ENCODE results near the gene KLHL18. TPM values are rescaled to one million over a fixed set of nuclear protein-coding genes. Genes with fewer than 3 reads are reported as not detected.

Gene KLHL18
- total RNA-seq, 2 experiments from 2014 or later, result 42.2 to 48.6 TPM

DNA sequence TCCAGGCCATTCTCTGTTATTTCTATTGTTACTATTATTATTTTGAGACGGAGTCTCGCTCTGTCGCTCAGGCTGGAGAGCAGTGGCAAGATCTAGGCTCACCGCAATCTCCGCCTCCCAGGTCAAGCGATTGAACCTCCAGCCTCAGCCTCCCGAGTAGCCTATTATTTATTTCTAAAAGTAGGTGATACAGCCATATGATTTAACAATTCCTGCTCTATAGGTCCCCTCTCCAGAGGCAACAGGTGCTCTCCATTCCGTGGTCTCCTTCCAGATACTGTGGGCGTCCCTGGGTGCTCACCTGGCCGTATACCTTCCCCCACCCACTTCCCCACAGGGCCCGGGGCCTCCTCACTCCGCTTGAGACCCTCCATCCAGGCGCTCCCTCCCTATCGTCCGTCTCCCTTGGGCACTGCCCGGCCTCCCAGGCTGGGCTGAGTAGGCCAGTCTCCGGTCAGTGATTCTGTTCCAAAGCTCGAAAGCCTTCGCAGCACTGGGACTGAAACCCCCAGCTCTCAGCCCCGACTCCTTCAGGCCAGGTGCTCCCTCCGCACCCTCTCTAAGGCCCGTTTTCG, 97.4 kb downstream of the KLHL18 start:
- H3K9me3 Mint-ChIP-seq, result no peaks in the 10 kb centered on the region
- H3K27me3 Mint-ChIP-seq, result no peaks in the 10 kb centered on the region
- peaks cover 26% of the 10 kb centered on the region for H3K4me1 Mint-ChIP-seq
- peak overlapping the region; percentile 99 for H3K27ac Mint-ChIP-seq
- DNase-seq, result no peak
- H3K4me3 Mint-ChIP-seq, result peak overlapping the region; percentile 99
- H3K36me3 Mint-ChIP-seq, result peaks cover 8% of the 10 kb centered on the region

- H3K36me3 Mint-ChIP-seq, result peaks cover 10% of the 10 kb centered on the region
- peaks cover 29% of the 10 kb centered on the region for H3K4me1 Mint-ChIP-seq
- no peaks in the 10 kb centered on the region for H3K9me3 Mint-ChIP-seq
- H3K4me3 Mint-ChIP-seq, result peak within 1 kb of the TSS; percentile 99
- no peaks in the 10 kb centered on the region for H3K27me3 Mint-ChIP-seq
- peak; percentile 98 for DNase-seq
- H3K27ac Mint-ChIP-seq, result peak within 1 kb of the TSS; percentile 99
These were observed 98.0 kb downstream of the KLHL18 start, which contains the start of gene PTPN23 for GRCh38 chr3:47380601-47381316. Gene PTPN23 (plus strand): TSS chr3:47381021. CDS start chr3:47381097, 76 bp downstream.

- H3K27me3 Mint-ChIP-seq, result no peaks in the 10 kb centered on the region
- H3K27ac Mint-ChIP-seq, result peak overlapping the region; percentile 99
- peak overlapping the region; percentile 99 for H3K4me3 Mint-ChIP-seq
- H3K9me3 Mint-ChIP-seq, result no peaks in the 10 kb centered on the region
- peaks cover 33% of the 10 kb centered on the region for H3K4me1 Mint-ChIP-seq
- H3K36me3 Mint-ChIP-seq, result peaks cover 11% of the 10 kb centered on the region
- DNase-seq, result peak; percentile 91
These were observed 98.8 kb downstream of the KLHL18 start for GRCh38 chr3:47381317-47382157.

DNA sequence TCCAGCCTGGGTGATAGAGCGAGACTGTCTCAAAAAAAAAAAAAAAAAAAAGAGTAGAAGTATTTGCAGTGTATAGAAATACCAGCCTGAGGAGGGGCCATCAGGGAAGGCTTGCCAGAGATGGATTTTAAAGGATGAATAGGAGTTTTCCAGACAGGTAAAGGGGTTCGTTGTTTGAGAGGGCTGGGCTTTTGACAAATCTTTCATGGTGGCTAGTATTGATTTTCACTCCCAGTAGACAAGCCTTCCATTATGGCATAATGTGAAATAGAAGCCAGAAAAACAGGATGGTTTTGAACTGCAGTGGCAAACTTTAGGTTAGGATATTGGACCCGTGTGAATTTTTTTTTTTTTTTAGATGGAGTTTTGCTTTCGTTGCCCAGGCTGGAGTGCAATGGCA, 101.7 kb downstream of the KLHL18 start:
- no peak overlapping the region for H3K4me3 Mint-ChIP-seq
- H3K9me3 Mint-ChIP-seq, result no peaks in the 10 kb centered on the region
- H3K27ac Mint-ChIP-seq, result no peak overlapping the region
- H3K27me3 Mint-ChIP-seq, result no peaks in the 10 kb centered on the region
- H3K4me1 Mint-ChIP-seq, result peaks cover 37% of the 10 kb centered on the region
- H3K36me3 Mint-ChIP-seq, result peaks cover 23% of the 10 kb centered on the region
- no peak for DNase-seq

DNA sequence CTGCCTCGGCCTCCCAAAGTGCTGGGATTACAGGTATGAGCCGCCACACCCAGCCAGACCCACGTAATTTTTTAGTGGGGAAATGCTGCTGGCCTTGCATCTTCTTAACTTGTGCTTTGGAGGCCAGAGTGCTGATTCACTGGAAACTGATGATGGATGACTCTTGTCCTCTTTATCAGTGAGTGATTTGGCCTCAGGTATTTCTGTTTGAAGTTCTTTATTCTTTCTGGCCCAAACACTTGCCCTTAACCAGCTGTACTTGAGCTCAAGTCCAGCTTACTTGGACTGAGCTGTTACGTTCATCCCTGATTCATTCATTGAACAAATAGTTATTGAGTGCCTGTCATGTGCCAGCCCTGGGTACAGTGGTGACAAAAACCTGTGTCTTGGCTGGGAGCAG, 102.3 kb downstream of the KLHL18 start:
- H3K4me1 Mint-ChIP-seq, result peaks cover 31% of the 10 kb centered on the region
- H3K27me3 Mint-ChIP-seq, result no peaks in the 10 kb centered on the region
- DNase-seq, result no peak
- H3K27ac Mint-ChIP-seq, result no peak overlapping the region
- no peak overlapping the region for H3K4me3 Mint-ChIP-seq
- H3K9me3 Mint-ChIP-seq, result no peaks in the 10 kb centered on the region
- peaks cover 20% of the 10 kb centered on the region for H3K36me3 Mint-ChIP-seq

- Mint-ChIP-seq H3K27me3 (no peaks in the 10 kb centered on the region), H3K36me3 (peaks cover 19% of the 10 kb centered on the region), H3K4me3 (no peak overlapping the region), H3K9me3 (no peaks in the 10 kb centered on the region), H3K27ac (no peak overlapping the region), H3K4me1 (peaks cover 31% of the 10 kb centered on the region)
- DNase-seq, result no peak
These were observed 103.1 kb downstream of the KLHL18 start for GRCh38 chr3:47385796-47386195.

- Mint-ChIP-seq H3K4me3 (no peak overlapping the region), H3K27ac (no peak overlapping the region), H3K9me3 (no peaks in the 10 kb centered on the region), H3K4me1 (peaks cover 33% of the 10 kb centered on the region), H3K27me3 (no peaks in the 10 kb centered on the region), H3K36me3 (peaks cover 11% of the 10 kb centered on the region)
- DNase-seq, result no peak
These were observed 110.2 kb downstream of the KLHL18 start for GRCh38 chr3:47392933-47393332.

GRCh38 chr3:47394140-47394870, 111.6 kb downstream of the KLHL18 start:
- no peak for DNase-seq
- peaks cover 5% of the 10 kb centered on the region for H3K36me3 Mint-ChIP-seq
- H3K4me1 Mint-ChIP-seq, result peaks cover 33% of the 10 kb centered on the region
- no peaks in the 10 kb centered on the region for H3K9me3 Mint-ChIP-seq
- H3K4me3 Mint-ChIP-seq, result no peak overlapping the region
- H3K27ac Mint-ChIP-seq, result no peak overlapping the region
- no peaks in the 10 kb centered on the region for H3K27me3 Mint-ChIP-seq

DNA sequence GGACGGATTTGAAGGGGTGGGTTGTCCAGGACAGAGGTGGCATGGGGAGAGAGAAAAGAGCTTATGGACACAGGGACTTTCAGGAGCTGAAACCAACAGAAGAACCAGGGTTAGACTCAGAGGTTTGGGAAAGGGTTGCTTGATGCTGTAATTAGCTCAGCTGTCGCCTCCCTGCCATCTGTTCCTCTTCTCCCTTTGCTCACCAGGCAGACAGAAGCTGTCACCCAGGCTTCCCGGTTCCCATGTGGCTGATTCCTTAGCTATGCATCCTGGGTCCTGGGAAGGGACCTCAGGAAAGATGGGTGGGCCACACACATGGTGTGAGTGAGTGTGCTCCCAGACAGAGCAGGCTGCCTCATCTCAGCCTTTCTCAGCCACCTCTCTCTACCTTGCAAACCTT, 112.1 kb downstream of the KLHL18 start:
- no peaks in the 10 kb centered on the region for H3K9me3 Mint-ChIP-seq
- no peak overlapping the region for H3K4me3 Mint-ChIP-seq

More for the DNA sequence above, 112.1 kb downstream of the KLHL18 start:
- Mint-ChIP-seq H3K4me1 (peaks cover 33% of the 10 kb centered on the region), H3K36me3 (peaks cover 6% of the 10 kb centered on the region), H3K27me3 (no peaks in the 10 kb centered on the region), H3K27ac (no peak overlapping the region)
- no peak for DNase-seq

Other genes with a start within 250 kb of the KLHL18 start
- gene SETD2, start 118.8 kb upstream of the KLHL18 start, total RNA-seq, result 10 to 100 TPM; 33.7 to 35.9 TPM
- gene KIF9, start 145 bp upstream of the KLHL18 start, total RNA-seq, result 1 to 10 TPM; 6.9 to 7.6 TPM
- gene PTPN23, start 98.1 kb downstream of the KLHL18 start, total RNA-seq, result 10 to 100 TPM; 25.9 to 30.3 TPM
- gene SCAP, start 193.0 kb downstream of the KLHL18 start, total RNA-seq, result 10 to 100 TPM; 58.3 to 58.4 TPM
- 10 to 100 TPM; 49.2 to 51.4 TPM for gene ELP6, start 230.8 kb downstream of the KLHL18 start, total RNA-seq